GM12878 (cell line): ENCODE data around the gene SCD5. TPM values are rescaled to one million over a fixed set of nuclear protein-coding genes. Genes with fewer than 3 reads are reported as not detected.

Experiments
- ATAC-seq: fragments of 200-7000 bp; cut with Tn5 transposase; 3 replicates; pipeline ENCODE4 v1.9.1; 2020; ENCODE audit warnings: mild to moderate bottlenecking, moderate library complexity
- BruUV-seq: library from RNA; stranded (reverse); fragments of 400-500 nt; replicated peaks from 2 replicates; lab custom pipeline; 2021; lab: Mats Ljungman, UMichigan
- CTCF ChIA-PET: fragments of 300-600 bp; sonication (Branson Sonifier 250); formaldehyde crosslinking; extraction: SDS; loops from one replicate; lab custom pipeline; 2021; ENCODE audit warnings: inconsistent platforms; lab: Yijun Ruan, JAX
- POLR2A ChIA-PET: fragments of 350-600 bp; formaldehyde crosslinking; extraction: SDS; loops from one replicate; lab custom pipeline; 2021; ENCODE audit warnings: inconsistent platforms; lab: Charles Lee
- RAD21 ChIA-PET: fragments of 300-600 bp; sonication (Branson Sonifier 250); formaldehyde crosslinking; loops from one replicate; lab custom pipeline; 2023; ENCODE audit warnings: antibody characterized with exemption; ENCODE audit not compliant: unreplicated experiment; lab: Charles Lee
- SMC1A ChIA-PET: fragments of 300-600 bp; sonication (Branson Sonifier 250); formaldehyde crosslinking; loops from one replicate; lab custom pipeline; 2023; ENCODE audit not compliant: unreplicated experiment, uncharacterized antibody; lab: Charles Lee
- DNase-seq: peaks from one replicate; pipeline ENCODE4 v3.0.0-alpha.2; 2011; ENCODE audit warnings: low read depth, low spot score
- FAIRE-seq: peaks from 3 replicates; lab custom pipeline; 2011; peaks lifted over from hg19 to GRCh38; lab: Jason Lieb, UNC
- H2AFZ ChIP-seq: 2 replicates; pipeline ENCODE4 v1.6.0; 2011; ENCODE audit warnings: low read depth, low read length, control low read depth; ENCODE audit not compliant: control insufficient read depth
- H3K27ac ChIP-seq: 2 replicates; pipeline ENCODE4 v1.5.1; 2011; ENCODE audit warnings: control low read depth; ENCODE audit not compliant: control insufficient read depth, insufficient read depth
- H3K27me3 ChIP-seq, 2 experiments: replicated peaks in 1 of 2; 2 replicates each; pipeline versions ENCODE4 v1.6.0 to v1.6.1; 2011; ENCODE audit warnings: low read length in 1 of 2; ENCODE audit not compliant: control insufficient read depth in 2 of 2, insufficient read depth in 2 of 2
- H3K36me3 ChIP-seq, 2 experiments: 2 replicates each; pipeline ENCODE4 v1.5.1; 2011; ENCODE audit warnings: low read length in 1 of 2; ENCODE audit not compliant: control insufficient read depth in 2 of 2, insufficient read depth in 2 of 2
- H3K4me1 ChIP-seq: 2 replicates; pipeline ENCODE4 v1.6.1; 2011; ENCODE audit warnings: mild to moderate bottlenecking, low read length, moderate library complexity, mixed read lengths; ENCODE audit not compliant: control insufficient read depth, insufficient read depth
- H3K4me2 ChIP-seq: 2 replicates; pipeline ENCODE4 v1.6.0; 2011; ENCODE audit warnings: control low read depth; ENCODE audit not compliant: control insufficient read depth, insufficient read depth
- H3K4me3 ChIP-seq: fragments of 200-600 bp; sonication (generic); 2 replicates; pipeline ENCODE4 v1.5.1; 2016
- H3K79me2 ChIP-seq: 2 replicates; pipeline ENCODE4 v1.6.0; 2011; ENCODE audit warnings: low read length; ENCODE audit not compliant: control insufficient read depth, insufficient read depth
- H3K9ac ChIP-seq: 2 replicates; pipeline ENCODE4 v1.8.0; 2011; ENCODE audit warnings: low read length, control low read depth, mixed read lengths; ENCODE audit not compliant: control insufficient read depth, insufficient read depth
- H3K9me3 ChIP-seq: replicated peaks from 3 replicates; pipeline ENCODE4 v1.5.1; 2011; ENCODE audit warnings: mild to moderate bottlenecking, low read length; ENCODE audit not compliant: control insufficient read depth, insufficient read depth
- H4K20me1 ChIP-seq: 2 replicates; pipeline ENCODE4 v1.6.0; 2011; ENCODE audit not compliant: control insufficient read depth, insufficient read depth
- MEF2B ChIP-seq: fragments of 450-650 bp; IDR thresholded peaks from 2 replicates; pipeline ENCODE4 v1.6.1; 2018; ENCODE audit warnings: mild to moderate bottlenecking, moderate library complexity; ENCODE audit not compliant: partially characterized antibody, poor library complexity, severe bottlenecking
- PRDM15 ChIP-seq: fragments of 450-650 bp; formaldehyde crosslinking; IDR thresholded peaks from 2 replicates; pipeline ENCODE4 v1.4.0; 2020; ENCODE audit warnings: mild to moderate bottlenecking, moderate library complexity
- SMC3 ChIP-seq: IDR thresholded peaks from 2 replicates; pipeline ENCODE4 v1.6.1; 2011; ENCODE audit warnings: low read length, improper control_type of control experiment, borderline replicate concordance
- TCF12 ChIP-seq: IDR thresholded peaks from 2 replicates; pipeline ENCODE4 v1.6.1; 2011; ENCODE audit warnings: low read depth, mild to moderate bottlenecking, low read length
- WGBS: methylation state at CpG from one replicate; pipeline ENCODE4 v1.1.6; 2016; ENCODE audit warnings: low lambda C conversion rate; ENCODE audit not compliant: insufficient replicate concordance, insufficient coverage; ENCODE audit errors: missing lambda C conversion rate; 5-methylcytosine and 5-hydroxymethylcytosine counted together
- in situ Hi-C: fragments of 300-500 bp; cut with MboI; formaldehyde crosslinking; loops from 9 replicates; pipeline ENCODE4 v1.14.3; 2018; ENCODE audit warnings: mixed read lengths
- intact Hi-C: fragments of 100-400 bp; cut with micrococcal nuclease; formaldehyde crosslinking; loops from one replicate; pipeline ENCODE4 v1.14.2; 2022; ENCODE audit not compliant: unreplicated experiment
- polyA plus RNA-seq, 11 experiments: library from polyadenylated mRNA; depleted of rRNA in 4 of 11; unstranded in 6 of 11; stranded (reverse) in 5 of 11; fragments of >200 nt; fragmentation: Nextera tagmentation in 4 of 11; fragmentation: Illumina TruSeq in 1 of 11; extraction: Ambion mirVana in 4 of 11; extraction: Trizol in 1 of 11; gene quantifications; 1 replicate in 1 of 11; 2 replicates in 10 of 11; pipeline versions ENCODE4 v1.2.1 to v1.2.3, GENCODE V29; 2011 to 2016; ENCODE audit warnings: inconsistent platforms in 2 of 11, missing spikeins in 2 of 11, low read depth in 1 of 11
- total RNA-seq, 4 experiments: library from RNA; depleted of rRNA in 3 of 4; stranded (reverse); fragments of >200 nt in 3 of 4; fragmentation: Illumina TruSeq in 1 of 4; extraction: Trizol in 1 of 4; gene quantifications; 2 replicates each; pipeline versions ENCODE4 v1.2.1 to v1.2.3, GENCODE V29; 2013 to 2021

SCD5 gene
- total and polyA plus RNA-seq, 10 of the 15 experiments (the other 5 are each of a cell fraction or from before 2014, with no cell fraction given), result 2.4 to 15.0 (median 4.2) TPM

- no peak overlapping the region for H3K4me2 ChIP-seq
- peak; percentile 85 for ATAC-seq
- H3K4me3 ChIP-seq, result no peak overlapping the region
- no peaks in the 10 kb centered on the region for H3K27me3 ChIP-seq
- FAIRE-seq, result no peak
- DNase-seq, result no peak
- POLR2A ChIA-PET, result no interaction called here
- no peaks in the 10 kb centered on the region for H3K36me3 ChIP-seq
- H3K27ac ChIP-seq, result no peak overlapping the region
- TF ChIP-seq MEF2B (peak; percentile 54), SMC3 (0 out of 2 replicates have a peak, but pooled peaks have one; percentile 5), TCF12 (peak; percentile 31; the same call in 1 of the 2 replicates), PRDM15 (CRISPR knock-in tag) (no peak)
- SMC1A ChIA-PET, result no interaction called here
- RAD21 ChIA-PET, result no interaction called here
- H3K79me2 ChIP-seq, result no peaks in the 10 kb centered on the region
- no peaks in the 10 kb centered on the region for H3K9me3 ChIP-seq
- H3K4me1 ChIP-seq, result peaks cover 15% of the 10 kb centered on the region
- 44% methylated on average over 10 of the region's 10 CpGs for WGBS
- BruUV-seq, result no TSS peak
- no peaks in the 10 kb centered on the region for H4K20me1 ChIP-seq
- H2AFZ ChIP-seq, result peak overlapping the region; percentile 48; the same call in 1 of the 2 replicates
- no peak overlapping the region for H3K9ac ChIP-seq
- CTCF ChIA-PET, result interaction anchor here (1.2 kb wide), 1 partner anchor 18 kb away, joined by 3 read pairs; the partner anchor contains the start of gene SCD5
- intact Hi-C loops, result no loop called here
- in situ Hi-C loops, result no loop called here
Measured at GRCh38 chr4:82780752-82781231, 17.8 kb downstream of the SCD5 start.
